GM15510 (cell line): ENCODE data around the gene FMN1.

ENCODE experiments used
- POLR2A ChIP-seq: IDR thresholded peaks from 3 replicates; pipeline ENCODE4 v1.6.1; 2011; ENCODE audit warnings: borderline replicate concordance; ENCODE audit not compliant: insufficient read length; ENCODE audit errors: extremely low read depth

Gene FMN1

DNA sequence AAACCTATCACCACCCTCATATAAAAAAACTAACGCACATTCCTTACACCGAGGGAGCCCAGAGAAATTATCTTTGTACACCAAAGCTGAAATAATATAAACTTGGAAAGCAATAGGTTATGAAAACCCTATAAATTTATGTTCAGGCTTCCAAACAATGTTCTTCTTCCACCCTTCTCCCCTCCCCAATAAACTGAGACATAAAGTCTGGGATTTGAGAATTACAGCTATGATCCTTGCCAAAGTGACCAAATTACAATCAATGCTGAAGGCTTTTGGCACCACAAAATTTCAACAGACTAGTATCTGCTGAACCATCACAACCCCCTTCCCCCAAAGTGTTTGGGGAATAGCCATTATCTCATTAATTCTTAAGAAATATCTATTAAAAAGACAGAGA, 237.8 kb downstream of the FMN1 start:
- TF ChIP-seq POLR2A, result no peak

DNA sequence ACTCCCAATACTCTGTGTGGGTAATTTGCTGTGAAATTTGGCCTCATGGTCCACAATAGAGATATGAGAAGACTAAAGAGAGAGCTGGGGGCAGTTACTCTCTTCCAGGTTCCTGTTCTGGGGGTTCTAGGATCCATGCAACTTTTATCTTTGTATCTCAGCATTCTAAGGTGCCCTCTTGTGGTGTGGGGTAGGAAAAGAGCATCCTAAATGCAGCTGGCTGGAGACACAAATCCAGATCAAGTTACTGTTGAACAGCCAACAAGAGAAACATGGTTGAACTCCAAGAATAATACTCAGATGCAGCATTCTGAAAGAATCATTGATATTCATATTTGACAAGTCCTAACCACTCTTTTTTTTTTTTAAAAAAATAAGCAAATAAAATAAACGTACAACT, 238.5 kb downstream of the FMN1 start:
- no peak for TF ChIP-seq POLR2A

DNA sequence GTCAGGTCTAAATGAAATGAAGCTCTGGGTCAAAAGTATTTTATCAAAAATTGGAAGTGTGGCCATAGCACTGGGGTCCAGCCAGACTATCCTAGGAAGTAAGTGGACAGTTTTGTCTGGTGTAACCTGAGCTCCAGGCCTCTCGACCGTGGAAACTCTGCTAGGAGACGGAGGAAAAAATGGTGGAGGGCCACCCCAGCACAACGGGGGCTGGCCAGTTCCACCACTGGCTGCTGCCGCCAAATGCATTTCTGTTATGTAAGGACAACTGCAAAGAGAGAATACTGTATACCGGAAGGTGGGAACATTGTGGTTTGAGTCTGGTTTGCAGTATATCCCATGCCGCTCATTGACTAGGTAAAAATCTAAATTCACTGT, 241.0 kb downstream of the FMN1 start:
- no peak for TF ChIP-seq POLR2A

DNA sequence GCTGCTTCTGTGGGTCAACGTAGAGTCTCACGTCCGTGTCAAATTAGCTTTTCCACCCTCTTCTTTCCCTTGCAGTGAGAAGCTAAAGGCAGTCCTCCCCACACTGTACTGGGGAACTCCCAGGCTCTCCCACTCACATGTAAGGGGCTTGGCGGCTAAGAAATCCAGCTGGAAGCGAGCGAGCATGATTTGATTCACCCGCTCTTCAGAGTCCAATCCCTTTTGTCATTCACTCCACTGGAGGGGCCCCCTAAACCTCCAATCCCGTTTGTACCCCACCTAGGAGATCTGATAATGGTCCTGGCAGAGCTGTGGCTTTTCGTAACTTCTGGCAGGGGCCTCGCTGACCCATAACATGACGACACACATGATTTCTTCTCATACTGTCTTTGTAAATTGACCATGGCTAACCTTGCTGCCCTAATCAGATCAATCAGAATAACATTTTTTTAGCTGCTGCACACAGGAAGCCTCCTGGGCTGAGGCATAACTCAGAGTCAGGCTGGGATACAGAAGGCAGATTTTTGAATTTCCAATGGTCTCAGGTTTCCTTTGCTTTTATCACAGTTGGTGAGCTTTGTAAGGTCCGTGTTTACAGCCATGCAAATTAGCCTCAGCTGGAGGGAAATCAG, 241.5 kb downstream of the FMN1 start:
- no peak for TF ChIP-seq POLR2A

DNA sequence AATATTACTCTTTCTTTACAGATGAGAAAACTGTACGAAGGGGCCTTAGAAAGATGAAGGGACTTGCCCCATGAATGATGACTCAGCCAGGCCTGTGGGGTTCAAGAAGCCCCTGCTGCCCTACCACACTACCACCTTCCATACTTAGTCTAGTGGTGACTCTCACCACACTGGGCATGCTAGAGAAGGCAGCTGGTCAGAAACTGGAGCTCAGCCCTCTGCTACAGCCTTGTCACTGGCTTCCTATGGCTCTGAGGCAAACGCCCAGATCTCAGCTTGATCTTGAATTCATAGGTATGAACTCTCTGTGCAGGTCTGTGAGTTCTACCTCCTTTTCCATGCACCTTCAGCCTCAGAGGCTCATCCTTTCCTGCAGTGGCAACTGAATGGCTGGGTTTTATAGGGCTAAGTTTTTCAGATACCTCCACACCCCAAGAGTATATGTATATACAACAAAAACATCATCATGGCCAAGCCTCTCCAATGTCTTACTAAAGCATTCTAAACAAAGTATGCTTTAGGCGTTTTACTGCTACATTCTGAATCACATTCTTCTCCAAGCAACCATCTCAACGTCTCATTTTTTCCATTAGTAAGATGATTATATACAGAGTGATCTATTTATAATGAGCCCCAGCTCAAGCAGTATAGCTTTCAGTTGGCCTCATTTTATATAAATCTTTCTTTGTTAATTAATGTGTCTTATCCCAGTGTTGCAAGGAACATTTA, 242.6 kb downstream of the FMN1 start:
- no peak for TF ChIP-seq POLR2A

DNA sequence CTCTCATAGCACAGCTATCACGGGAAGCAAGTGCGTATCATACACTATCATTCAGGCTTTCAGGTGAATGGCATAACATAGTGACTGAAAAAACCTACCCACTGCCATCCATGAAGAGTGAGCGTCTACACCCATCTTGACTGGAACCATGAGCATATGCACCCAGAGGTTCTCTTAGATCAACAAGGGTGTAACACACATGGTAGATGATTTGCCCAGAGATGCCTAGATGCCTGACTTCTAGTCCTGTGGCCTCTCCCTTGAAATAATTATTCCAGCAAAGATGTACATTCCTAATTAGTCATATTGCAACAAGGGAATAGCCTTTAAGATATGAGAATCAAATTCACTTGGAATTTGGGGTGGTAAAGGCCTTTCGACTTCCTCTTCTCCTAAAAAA, 248.3 kb downstream of the FMN1 start:
- TF ChIP-seq POLR2A, result no peak

DNA sequence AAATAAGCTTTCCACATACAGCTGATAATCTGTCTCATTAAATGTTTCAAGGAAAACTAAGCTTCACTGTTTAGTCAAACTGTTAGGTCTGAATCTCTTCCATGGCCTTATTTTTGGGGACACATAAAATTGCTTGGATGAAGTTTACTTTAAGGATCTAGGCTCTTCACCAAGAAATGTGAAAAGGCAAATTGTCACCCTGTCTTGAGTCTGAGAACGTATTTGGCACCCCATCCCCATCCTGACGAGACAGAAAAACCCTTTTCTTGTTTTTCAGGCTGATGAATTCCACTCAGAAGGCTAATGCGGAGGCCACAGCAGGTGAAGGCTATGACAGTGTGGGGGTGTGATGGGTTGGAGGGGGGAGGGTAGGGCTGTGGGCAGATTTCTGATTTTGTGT, 250.1 kb downstream of the FMN1 start:
- no peak for TF ChIP-seq POLR2A

DNA sequence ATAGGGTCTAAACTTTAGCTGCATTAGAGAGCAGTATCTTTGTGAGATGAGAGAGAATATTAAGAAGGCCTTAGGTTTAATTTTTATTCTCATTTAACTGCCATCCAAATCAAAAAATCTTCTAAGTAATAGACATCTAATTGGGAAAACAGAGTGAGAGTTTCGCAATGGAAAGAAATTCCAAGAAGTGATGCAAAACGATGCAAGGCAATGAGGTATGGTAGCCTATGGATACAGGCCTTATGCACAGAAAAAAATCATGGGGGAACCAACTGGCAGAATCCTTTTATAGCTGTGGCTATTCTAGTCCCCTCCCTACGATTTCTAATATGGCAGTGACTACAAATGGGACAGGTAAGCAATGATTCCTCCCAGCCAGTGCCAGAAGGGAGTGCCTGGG, 250.8 kb downstream of the FMN1 start:
- no peak for TF ChIP-seq POLR2A

DNA sequence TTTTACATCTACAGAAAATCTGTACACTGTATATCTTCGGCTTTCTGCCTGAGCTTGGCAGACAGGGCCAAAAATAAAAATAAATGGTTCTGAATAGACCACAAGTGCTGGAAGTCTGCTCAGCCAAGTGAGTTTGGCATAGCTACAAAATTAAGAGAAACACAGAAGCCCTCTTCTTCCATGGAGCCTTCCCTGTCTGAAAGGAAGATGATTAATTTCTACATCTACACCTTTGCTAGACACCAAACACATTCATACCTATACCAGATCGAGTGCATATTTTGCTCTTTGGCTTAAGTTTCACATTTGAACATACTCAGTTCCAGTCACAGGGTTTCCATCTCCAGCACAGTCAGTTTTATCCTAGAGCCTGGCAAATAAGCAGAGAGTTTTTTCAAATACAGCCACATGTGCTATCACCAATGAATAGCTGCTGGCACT, 252.1 kb downstream of the FMN1 start:
- no peak for TF ChIP-seq POLR2A

DNA sequence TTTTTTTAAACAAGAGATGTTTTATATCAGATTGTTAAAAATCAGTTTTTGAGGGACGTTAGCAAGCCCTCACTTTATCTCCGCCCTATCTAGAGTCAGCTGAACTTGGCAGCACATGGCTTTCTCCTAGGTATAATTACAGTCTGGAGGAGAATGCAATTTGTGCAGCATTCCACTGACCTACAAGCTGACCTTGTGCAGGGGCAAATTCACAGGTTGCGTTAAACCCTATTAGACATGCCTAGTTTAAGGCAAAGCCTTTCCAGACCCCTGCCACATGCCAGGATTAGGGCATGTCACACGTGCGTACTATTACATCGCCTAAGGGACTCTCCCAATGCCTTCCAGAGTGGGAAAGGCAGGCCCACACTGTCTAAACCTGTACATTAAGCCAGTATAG, 252.7 kb downstream of the FMN1 start:
- no peak for TF ChIP-seq POLR2A

DNA sequence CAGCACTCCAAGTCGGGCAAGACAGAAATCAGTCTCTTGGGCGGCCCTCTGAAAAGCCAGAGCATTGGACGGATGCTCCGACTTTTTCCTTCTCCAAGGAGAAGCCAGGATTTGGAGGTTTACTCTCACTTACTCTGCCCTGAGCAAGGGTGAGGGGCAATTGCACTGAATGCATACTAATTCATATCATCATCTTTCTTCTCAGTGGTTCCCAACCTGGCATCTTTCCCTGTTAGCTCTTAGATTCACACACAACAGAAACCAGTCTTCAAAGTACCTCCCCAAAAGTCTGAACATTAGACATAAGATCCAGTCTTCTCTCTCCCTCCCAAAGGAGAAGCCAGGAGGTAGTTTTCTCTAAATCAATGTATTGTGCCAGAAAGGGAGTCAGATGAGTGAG, 257.5 kb downstream of the FMN1 start:
- TF ChIP-seq POLR2A, result no peak

DNA sequence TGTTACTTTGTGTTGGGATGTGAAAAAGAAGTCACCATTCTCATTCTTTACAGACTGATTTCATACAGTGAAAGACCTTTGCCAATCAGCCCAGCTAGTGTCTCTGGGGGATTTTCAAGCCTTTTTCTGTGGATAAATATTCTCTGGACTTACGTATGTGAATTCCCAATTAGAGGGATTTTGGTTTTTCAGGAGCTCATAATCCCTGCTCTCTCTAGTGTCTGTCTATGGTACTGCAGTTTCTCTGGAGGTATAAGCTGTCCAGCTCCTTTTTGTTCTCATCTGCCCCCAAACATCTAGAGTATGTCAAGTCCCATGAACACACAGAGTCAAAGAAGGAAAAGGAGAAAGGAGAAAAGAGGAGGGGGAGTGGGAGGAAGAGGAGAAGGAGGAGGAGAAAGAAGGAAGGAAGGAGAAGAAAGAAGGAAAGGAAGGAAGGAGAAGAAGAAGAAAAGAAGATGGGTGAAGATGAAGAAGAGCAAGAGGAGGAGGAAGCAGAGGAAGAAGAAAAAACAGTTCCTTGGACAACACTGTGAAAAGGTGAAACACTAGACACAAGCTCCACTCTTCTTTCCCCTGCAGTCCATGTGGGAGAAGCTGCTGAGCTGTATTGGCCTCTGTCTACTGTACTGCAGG, 258.1 kb downstream of the FMN1 start:
- no peak for TF ChIP-seq POLR2A

DNA sequence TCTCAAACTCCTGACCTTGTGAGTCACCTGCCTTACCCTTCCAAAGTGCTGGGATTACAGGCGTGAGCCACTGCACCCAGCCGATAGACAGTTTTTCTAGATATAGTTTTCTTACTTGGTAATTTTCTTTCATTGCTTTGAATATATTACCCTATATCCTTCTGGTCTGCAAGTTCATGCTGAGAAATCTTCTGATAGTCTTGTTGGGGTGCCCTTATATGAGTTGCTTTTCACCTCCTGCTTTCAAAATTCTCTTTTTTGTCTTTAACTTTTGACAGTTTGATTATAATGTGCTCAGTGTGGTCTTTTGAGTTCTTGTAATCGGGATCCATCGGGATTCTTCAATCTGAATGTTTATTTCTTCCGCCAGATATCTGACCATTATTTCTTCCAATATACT, 259.4 kb downstream of the FMN1 start:
- TF ChIP-seq POLR2A, result no peak

DNA sequence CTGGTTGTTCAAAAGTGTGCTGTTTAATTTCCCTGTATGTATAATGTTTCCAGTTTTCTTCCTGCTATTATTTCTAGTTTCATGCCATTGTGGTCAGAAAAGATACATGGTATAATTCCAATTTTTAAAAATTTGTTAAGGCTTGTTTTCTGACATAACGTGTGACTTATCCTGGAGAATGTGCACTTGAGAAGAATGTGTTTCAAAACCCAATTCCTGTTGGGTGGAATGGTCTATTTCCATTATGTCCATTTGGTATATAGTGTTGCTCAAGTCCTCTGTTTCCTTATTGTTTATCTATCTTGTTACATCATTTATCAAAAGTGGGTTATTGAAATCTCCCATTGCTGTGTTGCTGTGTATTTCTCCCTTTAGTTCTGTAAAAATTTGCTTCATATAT, 261.3 kb downstream of the FMN1 start:
- TF ChIP-seq POLR2A, result no peak

DNA sequence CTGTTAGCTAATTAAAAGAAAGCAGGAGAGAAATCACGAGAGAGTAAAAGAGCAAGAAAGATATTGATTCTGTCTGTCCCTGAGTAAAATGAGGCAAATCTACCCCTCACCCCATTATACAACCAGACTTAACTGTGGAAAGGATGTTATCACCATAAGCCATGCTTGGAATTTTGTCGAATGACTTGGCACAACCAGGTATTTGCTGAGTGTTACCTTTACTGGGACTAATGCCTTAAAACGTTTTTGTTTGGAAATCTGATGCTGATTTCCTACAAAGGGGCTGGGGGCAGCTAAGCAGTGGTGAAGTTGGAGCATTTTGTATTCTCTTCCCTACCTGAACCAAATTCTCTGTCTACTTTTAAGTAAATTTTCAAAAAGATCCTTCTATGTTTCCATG, 265.6 kb downstream of the FMN1 start:
- TF ChIP-seq POLR2A, result no peak

DNA sequence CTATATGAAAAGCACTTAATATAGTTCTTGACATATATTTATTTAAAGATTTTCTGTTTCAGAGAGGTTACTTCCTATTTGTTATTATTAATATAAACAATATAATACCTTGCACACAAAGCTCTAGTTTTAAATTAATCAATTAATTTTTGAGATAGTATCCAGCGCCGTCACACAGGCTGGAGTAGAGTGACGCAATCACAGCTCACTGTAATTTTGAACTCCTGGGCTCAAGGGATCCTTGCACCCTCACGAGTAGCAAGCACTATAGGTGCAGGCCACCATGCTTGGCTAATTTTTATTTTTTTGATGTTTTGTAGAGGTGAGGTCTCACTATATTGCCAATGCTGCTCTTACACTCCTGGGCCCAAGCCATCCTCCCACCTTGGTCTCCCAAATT, 267.4 kb downstream of the FMN1 start:
- TF ChIP-seq POLR2A, result no peak
